IMR-90 (cell line): ENCODE measurements around the gene ISG20L2.
A peak's percentile ranks its signal among the peaks of the same experiment; 100 is the strongest.

Experiments
- CTCF ChIP-seq: conservative IDR thresholded peaks from 2 replicates; pipeline ENCODE4 v1.5.1; 2012; ENCODE audit warnings: mild to moderate bottlenecking, low read depth, low read length, improper control_type of control experiment
- FOS ChIP-seq: fragments of 150-350 bp; IDR thresholded peaks from 2 replicates; pipeline ENCODE4 v1.6.1; 2016; ENCODE audit warnings: low read depth, low read length
- MAZ ChIP-seq: IDR thresholded peaks from 2 replicates; pipeline ENCODE4 v1.6.1; 2012; ENCODE audit warnings: low read depth, mild to moderate bottlenecking, low read length, improper control_type of control experiment, moderate library complexity, borderline replicate concordance
- POLR2A ChIP-seq: IDR thresholded peaks from 2 replicates; pipeline ENCODE4 v1.6.1; 2012; ENCODE audit warnings: mild to moderate bottlenecking, low read depth, low read length
- RAD21 ChIP-seq: IDR thresholded peaks from 2 replicates; pipeline ENCODE4 v1.6.1; 2012; ENCODE audit warnings: low read length, improper control_type of control experiment
- RFX5 ChIP-seq: IDR thresholded peaks from 2 replicates; pipeline ENCODE4 v1.8.0; 2012; ENCODE audit warnings: low read depth, mild to moderate bottlenecking, low read length, moderate library complexity
- SMC3 ChIP-seq: fragments of 150-350 bp; IDR thresholded peaks from 2 replicates; pipeline ENCODE4 v1.6.1; 2016; ENCODE audit warnings: low read depth, mild to moderate bottlenecking, antibody characterized with exemption, low read length, moderate library complexity

GRCh38 chr1:156725683-156726280, 2.8 kb downstream of the ISG20L2 start:
- TF ChIP-seq RAD21 = peak; percentile 96
- peak; percentile 97 for TF ChIP-seq CTCF
- no peak for TF ChIP-seq RFX5
- peak; percentile 51; the same call in 1 of the 2 replicates for TF ChIP-seq POLR2A
- TF ChIP-seq FOS = no peak
- TF ChIP-seq MAZ = peak; percentile 89; the same call in 1 of the 2 replicates
- peak; percentile 97 for TF ChIP-seq SMC3
